Activated naive CD4-positive, alpha-beta T cell treated with anti-CD3 and anti-CD28 coated beads, Interleukin-2, amount 50 U/mL, for 72 hours (primary cell): ENCODE results near the gene RPL28. TPM values are rescaled to one million over a fixed set of nuclear protein-coding genes. Genes with fewer than 3 reads are reported as not detected.

Source experiments
- ATAC-seq, 2 donors: fragments of 150-1000 bp; cut with Tn5 transposase; 2 replicates each; pipeline ENCODE4 v1.10.0; 2021; ENCODE audit warnings: mild to moderate bottlenecking in 2 of 2, moderate library complexity in 2 of 2
- DNase-seq, 2 donors: peaks; one replicate each; pipeline ENCODE4 v3.0.0; 2021 to 2022; ENCODE audit warnings: low spot score in 2 of 2
- H3K27ac Mint-ChIP-seq, 2 donors: one replicate each; pipeline ENCODE4 v1.8.0; 2022; ENCODE audit warnings: mild to moderate bottlenecking in 2 of 2, mixed read lengths in 2 of 2
- H3K36me3 Mint-ChIP-seq, 2 donors: one replicate each; pipeline ENCODE4 v1.8.0; 2022; ENCODE audit warnings: mixed read lengths in 2 of 2
- H3K9me3 Mint-ChIP-seq, 2 donors: one replicate each; pipeline ENCODE4 v1.8.0; 2022; ENCODE audit warnings: mixed read lengths in 2 of 2
- total RNA-seq, 2 donors: library from RNA; stranded (reverse); gene quantifications; one replicate each; pipeline ENCODE4 v1.2.3, GENCODE V29; 2022

The RPL28 gene
- total RNA-seq, 2 donors from 2014 or later, result 2,540 to 2,693 TPM

DNA sequence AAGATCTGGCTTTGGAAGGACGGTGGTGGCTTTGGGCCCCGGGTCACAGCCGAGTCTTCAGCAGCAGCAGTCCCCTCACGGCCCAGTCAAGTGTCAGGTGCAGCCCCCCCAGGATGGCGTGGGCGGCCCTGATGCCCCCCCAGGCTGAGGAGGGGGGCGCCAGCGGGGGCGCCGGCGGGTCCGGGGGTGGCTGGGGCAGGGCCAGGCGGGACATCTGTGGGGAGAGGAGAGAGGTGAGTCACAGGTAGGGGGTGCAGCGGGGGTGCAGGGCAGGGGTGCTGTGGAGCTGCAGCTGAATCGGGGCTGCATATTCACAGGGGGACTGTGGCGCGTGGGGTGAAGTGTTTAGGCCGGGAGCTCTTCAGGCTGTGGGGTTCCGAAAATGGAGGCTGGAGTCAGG, 19.8 kb upstream of the RPL28 start:
- Mint-ChIP-seq H3K27ac (no peak overlapping the region), H3K36me3 (no peaks in the 10 kb centered on the region), H3K9me3 (no peaks in the 10 kb centered on the region)
- ATAC-seq (no peak), DNase-seq (no peak)

GRCh38 chr19:55366790-55367189, 18.9 kb upstream of the RPL28 start:
- DNase-seq (no peak), ATAC-seq (no peak)
- Mint-ChIP-seq H3K36me3 (no peaks in the 10 kb centered on the region), H3K9me3 (no peaks in the 10 kb centered on the region), H3K27ac (peak overlapping the region in 1 of 2 donors; percentile 14)

DNA sequence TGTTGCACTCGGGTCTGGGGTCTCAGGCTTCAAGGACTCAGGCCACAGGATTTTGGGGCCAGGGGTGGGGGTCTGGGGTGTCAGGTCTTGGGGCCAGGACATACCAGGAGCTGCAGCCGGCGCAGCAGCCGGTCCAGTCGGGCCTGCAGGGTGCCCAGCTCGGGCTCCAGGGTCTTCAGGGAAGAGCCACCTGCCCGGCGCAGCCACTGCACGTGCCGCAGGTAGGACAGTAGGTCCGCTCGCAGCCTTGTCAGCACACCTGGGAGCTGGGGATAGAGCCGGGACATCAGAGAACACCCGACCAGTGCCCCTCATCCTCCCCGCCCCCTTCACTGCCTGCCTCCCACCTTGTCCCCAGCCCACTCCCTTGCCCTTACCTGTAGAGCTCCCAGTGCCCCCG, 17.6 kb upstream of the RPL28 start:
- Mint-ChIP-seq H3K9me3 (no peaks in the 10 kb centered on the region), H3K27ac (no peak overlapping the region), H3K36me3 (no peaks in the 10 kb centered on the region)
- ATAC-seq (no peak), DNase-seq (no peak)

DNA sequence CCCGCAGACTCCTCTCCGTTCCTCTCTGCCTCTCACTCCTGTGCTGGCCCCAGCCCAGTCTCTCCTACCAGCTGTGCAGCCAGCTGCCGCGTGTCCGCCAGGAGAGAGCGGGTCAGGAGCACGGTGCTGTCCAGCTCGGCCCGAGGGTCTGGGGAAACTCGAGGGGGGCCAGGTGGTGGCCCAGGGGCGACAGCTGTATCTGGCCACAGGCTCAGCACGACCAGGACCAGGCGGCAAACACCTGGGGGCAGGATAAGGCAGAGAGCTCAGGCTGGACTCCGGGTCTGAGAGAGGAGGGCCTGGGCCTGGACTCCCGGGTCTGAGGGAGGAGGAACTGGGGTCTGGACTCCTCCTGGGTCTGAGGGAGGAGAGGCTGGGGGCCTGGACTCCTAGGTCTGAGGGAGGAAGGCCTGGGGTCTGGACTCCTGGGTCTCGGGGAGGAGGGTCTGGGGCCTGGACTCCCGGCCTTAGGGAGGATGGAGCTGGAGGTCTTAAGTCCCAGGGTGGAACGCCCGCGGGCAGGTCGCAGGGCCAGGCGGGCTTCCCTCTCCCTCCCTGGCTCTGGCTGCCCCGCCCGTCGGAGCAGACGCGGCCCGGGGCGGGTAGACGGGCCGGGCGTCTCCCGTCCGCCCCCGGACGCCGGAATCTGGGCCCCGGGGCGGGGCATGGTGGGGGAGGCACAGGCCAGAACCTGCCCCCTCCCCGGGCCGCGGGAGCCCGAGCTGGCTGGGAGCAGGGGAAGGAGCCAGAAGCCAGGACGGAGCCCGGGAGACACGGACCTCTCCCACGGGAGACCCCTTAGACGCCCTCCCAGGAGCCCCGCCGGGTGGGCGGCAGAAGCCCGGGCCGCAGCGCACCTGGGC, 16.8 kb upstream of the RPL28 start:
- DNase-seq (peak in 1 of 2 donors; percentile 46), ATAC-seq (peak; percentile 30 to 55)
- no peak overlapping the region for H3K27ac Mint-ChIP-seq
- no peaks in the 10 kb centered on the region for H3K9me3 Mint-ChIP-seq
- no peaks in the 10 kb centered on the region for H3K36me3 Mint-ChIP-seq

DNA sequence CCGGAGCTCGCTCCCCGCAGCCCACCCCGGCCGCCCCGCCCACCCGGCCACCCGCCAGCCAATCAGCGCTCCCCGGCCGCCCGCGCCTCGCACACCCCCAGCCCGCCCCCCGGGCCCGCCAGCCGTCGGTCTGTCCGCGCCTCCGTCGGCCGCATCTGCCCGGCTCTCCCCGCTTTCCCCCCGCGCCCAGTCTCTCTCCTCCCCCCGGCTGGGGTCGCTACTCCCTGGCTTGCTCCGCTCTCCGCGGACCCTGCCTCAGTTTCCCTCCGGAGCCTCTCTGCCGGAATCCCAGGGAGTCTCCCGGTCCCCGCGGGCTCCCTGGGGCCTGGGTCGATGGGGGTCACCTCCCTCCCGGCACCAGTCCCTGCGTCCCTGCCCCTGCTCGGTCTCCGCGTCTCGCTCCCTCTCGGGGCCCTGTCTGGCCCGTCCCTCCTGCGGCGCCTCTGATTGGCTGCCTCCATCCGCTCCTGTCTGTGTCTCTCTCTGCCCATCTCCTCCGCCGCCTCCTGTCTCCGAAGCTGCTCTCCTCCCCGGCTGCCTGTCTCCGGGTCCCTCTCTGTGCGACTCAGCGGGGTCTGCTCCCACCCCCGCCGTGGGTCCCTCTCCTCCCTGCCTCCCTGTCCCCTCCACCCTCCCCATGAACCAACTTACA, 16.0 kb upstream of the RPL28 start:
- ATAC-seq, result peak; percentile 62 to 71
- no peaks in the 10 kb centered on the region for H3K9me3 Mint-ChIP-seq
- DNase-seq, result peak in 1 of 2 donors; percentile 34
- no peak overlapping the region for H3K27ac Mint-ChIP-seq
- H3K36me3 Mint-ChIP-seq, result no peaks in the 10 kb centered on the region

DNA sequence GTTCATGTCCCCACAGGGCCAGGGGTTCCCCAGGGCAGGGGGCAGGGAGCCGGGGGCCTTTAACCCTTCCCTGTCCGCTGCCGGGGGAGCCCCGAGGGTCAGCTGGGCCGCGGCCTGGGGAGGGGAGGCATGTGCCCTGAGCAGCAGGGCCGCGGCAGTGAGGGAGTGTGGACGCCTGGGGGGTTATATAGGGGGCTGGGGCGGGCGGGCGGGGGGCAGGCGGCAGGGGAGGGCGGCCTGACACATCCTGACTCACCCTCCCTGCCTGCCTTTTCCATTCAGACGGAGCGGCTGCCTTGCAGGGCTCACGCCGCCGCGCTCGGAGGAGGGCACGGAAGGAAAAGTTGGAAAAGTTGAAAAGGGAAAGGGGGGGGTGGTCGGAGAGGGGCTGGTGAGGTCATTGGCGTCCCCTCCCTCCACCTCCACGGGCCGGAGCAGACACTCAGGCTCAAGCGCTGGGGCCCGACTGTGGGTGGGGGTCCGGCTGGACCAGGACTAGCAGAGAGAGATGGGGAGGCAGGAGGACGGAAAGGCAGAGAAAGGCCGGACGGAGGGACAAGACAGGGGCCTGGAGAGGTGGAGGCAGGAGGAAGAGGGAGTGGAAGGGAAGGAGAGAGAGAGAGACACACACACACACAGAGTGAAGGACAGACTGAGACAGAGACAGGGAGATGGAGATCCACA, 15.3 kb upstream of the RPL28 start, which contains the start of gene IL11:
TSS of gene IL11 (minus strand) at position 159 of the 684 bp plus-strand sequence. CDS start at position 6, 153 bp downstream.
- no peaks in the 10 kb centered on the region for H3K9me3 Mint-ChIP-seq
- ATAC-seq (peak in 1 of 2 donors; percentile 8), DNase-seq (no peak)
- H3K36me3 Mint-ChIP-seq, result no peaks in the 10 kb centered on the region
- no peak within 1 kb of the TSS for H3K27ac Mint-ChIP-seq

DNA sequence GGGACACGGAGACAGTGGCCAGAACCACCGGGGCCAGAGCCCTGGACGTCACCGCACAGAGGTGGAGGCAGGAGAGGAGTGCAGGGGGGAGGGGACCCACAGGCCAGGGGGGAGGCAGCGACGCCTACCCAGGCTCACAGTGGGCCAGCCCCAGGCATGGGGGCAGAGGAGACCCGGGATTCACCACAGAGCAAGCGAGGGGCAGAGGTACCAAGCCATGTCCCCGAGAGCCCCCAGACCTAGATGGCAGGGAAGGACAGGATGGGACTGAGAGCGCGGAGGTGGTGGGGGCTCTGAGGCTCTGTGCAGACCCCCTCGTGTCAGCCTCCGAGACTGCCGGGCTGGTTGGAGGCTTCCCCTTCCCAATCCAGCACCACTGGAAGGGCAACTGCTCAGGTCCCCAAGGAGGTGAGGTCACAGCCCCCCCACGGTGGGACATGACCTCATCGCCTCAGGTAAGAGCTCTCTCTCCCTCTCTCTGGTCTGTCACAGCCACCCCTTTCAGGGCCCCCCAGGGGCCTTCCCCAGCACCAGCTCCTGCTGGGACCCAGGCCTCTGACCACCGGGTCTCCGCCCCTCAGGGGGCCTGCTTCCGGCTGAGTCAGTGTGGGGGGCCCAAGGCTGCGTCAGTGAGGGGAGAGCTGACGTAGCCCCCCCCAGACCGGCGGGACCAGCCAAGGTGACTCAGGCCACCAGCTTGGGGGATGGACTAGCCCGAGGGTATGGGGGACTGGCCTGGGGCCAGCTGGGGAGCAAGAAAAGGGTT, 13.2 kb upstream of the RPL28 start:
- H3K9me3 Mint-ChIP-seq, result no peaks in the 10 kb centered on the region
- H3K27ac Mint-ChIP-seq, result no peak overlapping the region
- H3K36me3 Mint-ChIP-seq, result no peaks in the 10 kb centered on the region
- DNase-seq (no peak), ATAC-seq (peak in 1 of 2 donors; percentile 15)

GRCh38 chr19:55373306-55373992, 12.3 kb upstream of the RPL28 start:
- no peaks in the 10 kb centered on the region for H3K36me3 Mint-ChIP-seq
- ATAC-seq (no peak), DNase-seq (no peak)
- H3K9me3 Mint-ChIP-seq, result no peaks in the 10 kb centered on the region
- no peak overlapping the region for H3K27ac Mint-ChIP-seq

GRCh38 chr19:55373993-55374757, 11.6 kb upstream of the RPL28 start:
- H3K9me3 Mint-ChIP-seq, result no peaks in the 10 kb centered on the region
- no peak overlapping the region for H3K27ac Mint-ChIP-seq
- no peak for ATAC-seq
- no peak for DNase-seq
- H3K36me3 Mint-ChIP-seq, result no peaks in the 10 kb centered on the region

- DNase-seq (no peak), ATAC-seq (no peak)
- Mint-ChIP-seq H3K9me3 (no peaks in the 10 kb centered on the region), H3K27ac (no peak within 1 kb of the TSS), H3K36me3 (peaks cover 0 to under 1% of the 10 kb centered on the region in 2 donors)
Measured at GRCh38 chr19:55376241-55376933, 9.3 kb upstream of the RPL28 start, which contains the start of gene TMEM190. Gene TMEM190, plus strand, starts transcription at chr19:55376826. Its CDS starts 28 bp downstream, at chr19:55376854.

- H3K36me3 Mint-ChIP-seq, result peaks cover 0 to 12% of the 10 kb centered on the region in 2 donors
- DNase-seq (no peak), ATAC-seq (no peak)
- no peak overlapping the region for H3K27ac Mint-ChIP-seq
- H3K9me3 Mint-ChIP-seq, result peaks cover 0 to 6% of the 10 kb centered on the region in 2 donors
Measured at GRCh38 chr19:55377356-55378131, 8.2 kb upstream of the RPL28 start.

DNA sequence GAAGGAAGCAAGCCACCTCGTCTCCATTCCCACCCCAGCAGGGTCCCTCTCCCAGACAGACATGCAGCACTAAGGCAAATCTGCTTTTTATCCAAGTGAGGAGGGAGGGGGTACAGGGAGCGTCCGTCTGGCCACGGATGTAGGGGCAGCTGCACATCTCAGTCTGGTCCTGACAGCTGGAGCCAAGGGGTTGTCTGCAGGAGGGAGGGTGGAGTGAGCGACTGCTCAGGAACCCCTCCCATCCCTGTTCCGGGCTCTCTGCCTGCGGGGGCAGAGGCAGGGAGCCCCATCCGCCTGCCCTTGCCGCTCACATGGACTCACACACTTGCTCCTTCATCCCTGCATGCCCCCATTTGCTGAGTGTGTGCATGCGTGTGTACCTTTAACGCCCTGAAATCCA, 6.6 kb upstream of the RPL28 start:
- ATAC-seq (no peak), DNase-seq (no peak)
- Mint-ChIP-seq H3K27ac (peak overlapping the region in 1 of 2 donors; percentile 22), H3K36me3 (peaks cover 0 to 21% of the 10 kb centered on the region in 2 donors), H3K9me3 (peaks cover 0 to 6% of the 10 kb centered on the region in 2 donors)

- Mint-ChIP-seq H3K27ac (no peak overlapping the region), H3K36me3 (peaks cover 23 to 36% of the 10 kb centered on the region in 2 donors), H3K9me3 (peaks cover 0 to 6% of the 10 kb centered on the region in 2 donors)
- DNase-seq (no peak), ATAC-seq (no peak)
Measured at GRCh38 chr19:55382013-55382412, 3.7 kb upstream of the RPL28 start.

- Mint-ChIP-seq H3K36me3 (peaks cover 28 to 42% of the 10 kb centered on the region in 2 donors), H3K27ac (peak overlapping the region; percentile 85 to 96), H3K9me3 (peaks cover 0 to 6% of the 10 kb centered on the region in 2 donors)
- ATAC-seq (no peak), DNase-seq (no peak)
Measured at GRCh38 chr19:55382522-55383054, 3.1 kb upstream of the RPL28 start.
